ENCODE data around the gene KLHDC4.

KLHDC4 gene

GRCh38 chr16:87713451-87714229, 52.1 kb downstream of the KLHDC4 start:
- Histone ChIP-seq H3K4me1 (ENCODE audit: low read depth, poor library complexity, severe bottlenecking) (no peaks in the 10 kb centered on the region), H3K27ac (no peak overlapping the region), H3K4me2 (no peak overlapping the region), H3K9ac (no peak overlapping the region), H3K4me3 (IDR thresholded peaks at IDR 0.05; ENCODE audit: insufficient read depth, low read depth, low read length) (no peak overlapping the region), H3K27me3 (ENCODE audit: insufficient read depth, low read depth) (no peaks in the 10 kb centered on the region), H4K20me1 (ENCODE audit: insufficient read depth) (no peaks in the 10 kb centered on the region), H3K79me2 (ENCODE audit: insufficient read depth, low read depth) (no peaks in the 10 kb centered on the region), H3K36me3 (ENCODE audit: insufficient read depth) (no peaks in the 10 kb centered on the region), H2AFZ (ENCODE audit: low read depth) (no peak overlapping the region)
- TF ChIP-seq CTCF (conservative IDR thresholded peaks at IDR 0.05; ENCODE audit: low read depth, low read length) = no peak

GRCh38 chr16:87712184-87712762, 53.5 kb downstream of the KLHDC4 start:
- H3K79me2 ChIP-seq (ENCODE audit: insufficient read depth, low read depth) = no peaks in the 10 kb centered on the region
- no peaks in the 10 kb centered on the region for H4K20me1 ChIP-seq (ENCODE audit: insufficient read depth)
- no peak overlapping the region for H2AFZ ChIP-seq (ENCODE audit: low read depth)
- no peak overlapping the region for H3K4me3 ChIP-seq (IDR thresholded peaks at IDR 0.05; ENCODE audit: insufficient read depth, low read depth, low read length)
- no peak overlapping the region for H3K9ac ChIP-seq
- H3K4me1 ChIP-seq (ENCODE audit: low read depth, poor library complexity, severe bottlenecking) = no peaks in the 10 kb centered on the region
- no peak for TF ChIP-seq CTCF (conservative IDR thresholded peaks at IDR 0.05; ENCODE audit: low read depth, low read length)
- H3K36me3 ChIP-seq (ENCODE audit: insufficient read depth) = no peaks in the 10 kb centered on the region
- no peak overlapping the region for H3K27ac ChIP-seq
- no peaks in the 10 kb centered on the region for H3K27me3 ChIP-seq (ENCODE audit: insufficient read depth, low read depth)
- no peak overlapping the region for H3K4me2 ChIP-seq

- Histone ChIP-seq H3K9ac (no peak overlapping the region), H3K4me3 (IDR thresholded peaks at IDR 0.05; ENCODE audit: insufficient read depth, low read depth, low read length) (no peak overlapping the region), H3K27ac (no peak overlapping the region), H2AFZ (ENCODE audit: low read depth) (no peak overlapping the region), H3K4me1 (ENCODE audit: low read depth, poor library complexity, severe bottlenecking) (no peaks in the 10 kb centered on the region), H3K27me3 (ENCODE audit: insufficient read depth, low read depth) (no peaks in the 10 kb centered on the region), H3K36me3 (ENCODE audit: insufficient read depth) (no peaks in the 10 kb centered on the region), H3K4me2 (no peak overlapping the region), H3K79me2 (ENCODE audit: insufficient read depth, low read depth) (no peaks in the 10 kb centered on the region), H4K20me1 (ENCODE audit: insufficient read depth) (no peaks in the 10 kb centered on the region)
- no peak for TF ChIP-seq CTCF (conservative IDR thresholded peaks at IDR 0.05; ENCODE audit: low read depth, low read length)
Measured at GRCh38 chr16:87710887-87711286, 54.9 kb downstream of the KLHDC4 start.

GRCh38 chr16:87709677-87710076, 56.1 kb downstream of the KLHDC4 start:
- Histone ChIP-seq H3K27me3 (ENCODE audit: insufficient read depth, low read depth) (no peaks in the 10 kb centered on the region), H4K20me1 (ENCODE audit: insufficient read depth) (no peaks in the 10 kb centered on the region), H3K4me1 (ENCODE audit: low read depth, poor library complexity, severe bottlenecking) (no peaks in the 10 kb centered on the region), H3K9ac (no peak overlapping the region), H2AFZ (ENCODE audit: low read depth) (no peak overlapping the region), H3K4me3 (IDR thresholded peaks at IDR 0.05; ENCODE audit: insufficient read depth, low read depth, low read length) (no peak overlapping the region), H3K79me2 (ENCODE audit: insufficient read depth, low read depth) (no peaks in the 10 kb centered on the region), H3K27ac (no peak overlapping the region), H3K4me2 (no peak overlapping the region), H3K36me3 (ENCODE audit: insufficient read depth) (no peaks in the 10 kb centered on the region)
- TF ChIP-seq CTCF (conservative IDR thresholded peaks at IDR 0.05; ENCODE audit: low read depth, low read length) = no peak

Measured in KMS-11 (cell line).